ENCODE measurements around the gene IMPG1.
"Not testable (repeated sequence)": the region's sequence is repeated elsewhere in the genome, so short reads cannot be mapped to it uniquely, and the experiment has no call there.

IMPG1 gene

GRCh38 chr6:75946146-75946831, 126.2 kb downstream of the IMPG1 start:
- DNase-seq = no peak

GRCh38 chr6:75943381-75943780, 129.1 kb downstream of the IMPG1 start:
- no peak for DNase-seq

- no peak for DNase-seq
Measured at GRCh38 chr6:75941509-75941908, 131.0 kb downstream of the IMPG1 start.

GRCh38 chr6:75940564-75940963, 131.9 kb downstream of the IMPG1 start:
- no peak for DNase-seq

GRCh38 chr6:75937846-75938245, 134.6 kb downstream of the IMPG1 start:
- no peak for DNase-seq

GRCh38 chr6:75936682-75937081, 135.8 kb downstream of the IMPG1 start:
- no peak for DNase-seq

- DNase-seq = no peak
Measured at GRCh38 chr6:75935473-75935793, 137.0 kb downstream of the IMPG1 start.

GRCh38 chr6:75934643-75935472, 137.6 kb downstream of the IMPG1 start:
- peak; percentile 77 for DNase-seq

- DNase-seq = no peak
Measured at GRCh38 chr6:75933387-75933975, 139.0 kb downstream of the IMPG1 start.

- peak; percentile 23 for DNase-seq
Measured at GRCh38 chr6:75932067-75932466, 140.4 kb downstream of the IMPG1 start.

- no peak for DNase-seq
Measured at GRCh38 chr6:75931011-75931680, 141.3 kb downstream of the IMPG1 start.

- DNase-seq = no peak
Measured at GRCh38 chr6:75926293-75927168, 145.9 kb downstream of the IMPG1 start.

GRCh38 chr6:75922226-75922625, 150.2 kb downstream of the IMPG1 start:
- peak; percentile 48 for DNase-seq

GRCh38 chr6:75913040-75913439, 159.4 kb downstream of the IMPG1 start:
- no peak for DNase-seq

GRCh38 chr6:75907444-75907843, 165.0 kb downstream of the IMPG1 start:
- no peak for DNase-seq

GRCh38 chr6:75906871-75907270, 165.6 kb downstream of the IMPG1 start:
- no peak for DNase-seq

GRCh38 chr6:75905129-75905528, 167.3 kb downstream of the IMPG1 start:
- not testable (repeated sequence) for DNase-seq

GRCh38 chr6:75900216-75900615, 172.2 kb downstream of the IMPG1 start:
- DNase-seq = not testable (repeated sequence)

- DNase-seq = no peak
Measured at GRCh38 chr6:75896526-75896925, 175.9 kb downstream of the IMPG1 start.

- DNase-seq = no peak
Measured at GRCh38 chr6:75893776-75894152, 178.7 kb downstream of the IMPG1 start.

GRCh38 chr6:75893058-75893775, 179.2 kb downstream of the IMPG1 start:
- peak; percentile 69 for DNase-seq

GRCh38 chr6:75892384-75892783, 180.1 kb downstream of the IMPG1 start:
- no peak for DNase-seq

All from HCEC 1CT (cell line).